ENCODE measurements around the gene SHISA8.

SHISA8 gene

GRCh38 chr22:41933411-41934177, 18.7 kb upstream of the SHISA8 start:
- Histone ChIP-seq H3K4me1 (ENCODE audit: control extremely low read depth in 1 of 4, control insufficient read depth in 4 of 4, insufficient read depth in 4 of 4, low read length in 3 of 4) (peaks cover 0 to 14% (median 11%) of the 10 kb centered on the region in 4 experiments), H3K27me3 (replicated peaks in 2 of 5; ENCODE audit: control insufficient read depth in 4 of 5, insufficient read depth in 5 of 5, low read length in 4 of 5) (no peaks in the 10 kb centered on the region), H3K4me3 (ENCODE audit: control insufficient read depth in 1 of 7, extremely low read depth in 1 of 7, insufficient read depth in 4 of 7, low read depth in 2 of 7, low read length in 6 of 7) (no peak overlapping the region), H3K27ac (ENCODE audit: insufficient read depth in 1 of 2, low read depth in 1 of 2, low read length in 2 of 2, poor library complexity in 1 of 2, severe bottlenecking in 2 of 2) (no peak overlapping the region), H3K36me3 (ENCODE audit: control insufficient read depth in 4 of 4, insufficient read depth in 4 of 4, low read length in 3 of 4) (peaks cover 0 to 34% (median 6%) of the 10 kb centered on the region in 4 experiments), H3K9me3 (ENCODE audit: control extremely low read depth in 1 of 5, control insufficient read depth in 4 of 5, insufficient read depth in 2 of 5, low read depth in 1 of 5, low read length in 4 of 5) (no peaks in the 10 kb centered on the region)
- 53% methylated on average over 14 of the region's 16 CpGs for WGBS (ENCODE audit: insufficient coverage)
- CTCF ChIA-PET = interaction anchor here (1.1 kb wide), 1 partner anchor 8 kb away, joined by 3 read pairs; no protein-coding TSS in a partner anchor
- POLR2A ChIA-PET = interaction anchor here (1.0 kb wide), 1 partner anchor 8 kb away, joined by 3 read pairs; no protein-coding TSS in a partner anchor
- DNase-seq = peak in 2 of 3 donors; percentile 74 to 76

- CTCF ChIA-PET = no interaction called here
- peaks cover 0 to 28% (median 4%) of the 10 kb centered on the region in 4 experiments for H3K36me3 ChIP-seq (ENCODE audit: control insufficient read depth in 4 of 4, insufficient read depth in 4 of 4, low read length in 3 of 4)
- DNase-seq = no peak
- H3K27me3 ChIP-seq (replicated peaks in 2 of 5; ENCODE audit: control insufficient read depth in 4 of 5, insufficient read depth in 5 of 5, low read length in 4 of 5) = peaks cover 0 to 11% (median 0%) of the 10 kb centered on the region in 5 experiments
- no peak overlapping the region for H3K4me3 ChIP-seq (ENCODE audit: control insufficient read depth in 1 of 7, extremely low read depth in 1 of 7, insufficient read depth in 4 of 7, low read depth in 2 of 7, low read length in 6 of 7)
- POLR2A ChIA-PET = no interaction called here
- WGBS (ENCODE audit: insufficient coverage) = 98% methylated on average over 12 of the region's 12 CpGs
- H3K4me1 ChIP-seq (ENCODE audit: control extremely low read depth in 1 of 4, control insufficient read depth in 4 of 4, insufficient read depth in 4 of 4, low read length in 3 of 4) = peaks cover 0 to 15% (median 11%) of the 10 kb centered on the region in 4 experiments
- H3K9me3 ChIP-seq (ENCODE audit: control extremely low read depth in 1 of 5, control insufficient read depth in 4 of 5, insufficient read depth in 2 of 5, low read depth in 1 of 5, low read length in 4 of 5) = no peaks in the 10 kb centered on the region
- no peak overlapping the region for H3K27ac ChIP-seq (ENCODE audit: insufficient read depth in 1 of 2, low read depth in 1 of 2, low read length in 2 of 2, poor library complexity in 1 of 2, severe bottlenecking in 2 of 2)
Observed at GRCh38 chr22:41932353-41932752, 17.5 kb upstream of the SHISA8 start.

GRCh38 chr22:41931701-41932269, 16.9 kb upstream of the SHISA8 start:
- no peak for DNase-seq
- peaks cover 0 to 16% (median 0%) of the 10 kb centered on the region in 5 experiments for H3K27me3 ChIP-seq (replicated peaks in 2 of 5; ENCODE audit: control insufficient read depth in 4 of 5, insufficient read depth in 5 of 5, low read length in 4 of 5)
- H3K36me3 ChIP-seq (ENCODE audit: control insufficient read depth in 4 of 4, insufficient read depth in 4 of 4, low read length in 3 of 4) = peaks cover 0 to 23% (median 1%) of the 10 kb centered on the region in 4 experiments
- ChIA-PET POLR2A (no interaction called here), CTCF (no interaction called here)
- H3K4me1 ChIP-seq (ENCODE audit: control extremely low read depth in 1 of 4, control insufficient read depth in 4 of 4, insufficient read depth in 4 of 4, low read length in 3 of 4) = peaks cover 0 to 15% (median 11%) of the 10 kb centered on the region in 4 experiments
- 88% methylated on average over 9 of the region's 10 CpGs for WGBS (ENCODE audit: insufficient coverage)
- H3K9me3 ChIP-seq (ENCODE audit: control extremely low read depth in 1 of 5, control insufficient read depth in 4 of 5, insufficient read depth in 2 of 5, low read depth in 1 of 5, low read length in 4 of 5) = no peaks in the 10 kb centered on the region
- H3K27ac ChIP-seq (ENCODE audit: insufficient read depth in 1 of 2, low read depth in 1 of 2, low read length in 2 of 2, poor library complexity in 1 of 2, severe bottlenecking in 2 of 2) = no peak overlapping the region
- no peak overlapping the region for H3K4me3 ChIP-seq (ENCODE audit: control insufficient read depth in 1 of 7, extremely low read depth in 1 of 7, insufficient read depth in 4 of 7, low read depth in 2 of 7, low read length in 6 of 7)

GRCh38 chr22:41929418-41929810, 14.5 kb upstream of the SHISA8 start:
- Histone ChIP-seq H3K36me3 (ENCODE audit: control insufficient read depth in 4 of 4, insufficient read depth in 4 of 4, low read length in 3 of 4) (peaks cover 0 to 15% (median 0%) of the 10 kb centered on the region in 4 experiments), H3K27me3 (replicated peaks in 2 of 5; ENCODE audit: control insufficient read depth in 4 of 5, insufficient read depth in 5 of 5, low read length in 4 of 5) (peaks cover 0 to 35% (median 8%) of the 10 kb centered on the region in 5 experiments), H3K27ac (ENCODE audit: insufficient read depth in 1 of 2, low read depth in 1 of 2, low read length in 2 of 2, poor library complexity in 1 of 2, severe bottlenecking in 2 of 2) (no peak overlapping the region), H3K4me1 (ENCODE audit: control extremely low read depth in 1 of 4, control insufficient read depth in 4 of 4, insufficient read depth in 4 of 4, low read length in 3 of 4) (peaks cover 0 to 27% (median 21%) of the 10 kb centered on the region in 4 experiments), H3K4me3 (ENCODE audit: control insufficient read depth in 1 of 7, extremely low read depth in 1 of 7, insufficient read depth in 4 of 7, low read depth in 2 of 7, low read length in 6 of 7) (no peak overlapping the region), H3K9me3 (ENCODE audit: control extremely low read depth in 1 of 5, control insufficient read depth in 4 of 5, insufficient read depth in 2 of 5, low read depth in 1 of 5, low read length in 4 of 5) (no peaks in the 10 kb centered on the region)
- WGBS (ENCODE audit: insufficient coverage) = 94% methylated on average over 8 of the region's 8 CpGs
- POLR2A ChIA-PET = interaction anchor here (0.5 kb wide), 1 partner anchor 160 kb away, joined by 3 read pairs; no protein-coding TSS in a partner anchor
- DNase-seq = no peak
- CTCF ChIA-PET = interaction anchor here (1.6 kb wide), 1 partner anchor 11 kb away, joined by 5 read pairs; no protein-coding TSS in a partner anchor

GRCh38 chr22:41928593-41929417, 13.9 kb upstream of the SHISA8 start:
- no peak overlapping the region for H3K4me3 ChIP-seq (ENCODE audit: control insufficient read depth in 1 of 7, extremely low read depth in 1 of 7, insufficient read depth in 4 of 7, low read depth in 2 of 7, low read length in 6 of 7)
- 89% methylated on average over 11 of the region's 14 CpGs for WGBS (ENCODE audit: insufficient coverage)
- H3K27ac ChIP-seq (ENCODE audit: insufficient read depth in 1 of 2, low read depth in 1 of 2, low read length in 2 of 2, poor library complexity in 1 of 2, severe bottlenecking in 2 of 2) = no peak overlapping the region
- H3K27me3 ChIP-seq (replicated peaks in 2 of 5; ENCODE audit: control insufficient read depth in 4 of 5, insufficient read depth in 5 of 5, low read length in 4 of 5) = peaks cover 0 to 35% (median 8%) of the 10 kb centered on the region in 5 experiments
- peaks cover 0 to 12% (median 0%) of the 10 kb centered on the region in 4 experiments for H3K36me3 ChIP-seq (ENCODE audit: control insufficient read depth in 4 of 4, insufficient read depth in 4 of 4, low read length in 3 of 4)
- H3K4me1 ChIP-seq (ENCODE audit: control extremely low read depth in 1 of 4, control insufficient read depth in 4 of 4, insufficient read depth in 4 of 4, low read length in 3 of 4) = peaks cover 0 to 22% (median 18%) of the 10 kb centered on the region in 4 experiments
- no peaks in the 10 kb centered on the region for H3K9me3 ChIP-seq (ENCODE audit: control extremely low read depth in 1 of 5, control insufficient read depth in 4 of 5, insufficient read depth in 2 of 5, low read depth in 1 of 5, low read length in 4 of 5)
- DNase-seq = no peak
- ChIA-PET CTCF (interaction anchor here (0.8 to 1.6 kb wide), 4 partner anchors 9 to 166 kb away, joined by 3 to 5 read pairs (median 3); no protein-coding TSS in a partner anchor), POLR2A (interaction anchor here (0.5 kb wide), 1 partner anchor 159 kb away, joined by 3 read pairs; no protein-coding TSS in a partner anchor)

GRCh38 chr22:41927813-41928212, 12.9 kb upstream of the SHISA8 start:
- POLR2A ChIA-PET = no interaction called here
- Histone ChIP-seq H3K27ac (ENCODE audit: insufficient read depth in 1 of 2, low read depth in 1 of 2, low read length in 2 of 2, poor library complexity in 1 of 2, severe bottlenecking in 2 of 2) (no peak overlapping the region), H3K9me3 (ENCODE audit: control extremely low read depth in 1 of 5, control insufficient read depth in 4 of 5, insufficient read depth in 2 of 5, low read depth in 1 of 5, low read length in 4 of 5) (no peaks in the 10 kb centered on the region), H3K36me3 (ENCODE audit: control insufficient read depth in 4 of 4, insufficient read depth in 4 of 4, low read length in 3 of 4) (peaks cover 0 to 6% (median 0%) of the 10 kb centered on the region in 4 experiments), H3K4me1 (ENCODE audit: control extremely low read depth in 1 of 4, control insufficient read depth in 4 of 4, insufficient read depth in 4 of 4, low read length in 3 of 4) (peaks cover 0 to 17% (median 11%) of the 10 kb centered on the region in 4 experiments), H3K27me3 (replicated peaks in 2 of 5; ENCODE audit: control insufficient read depth in 4 of 5, insufficient read depth in 5 of 5, low read length in 4 of 5) (peaks cover 0 to 41% (median 8%) of the 10 kb centered on the region in 5 experiments), H3K4me3 (ENCODE audit: control insufficient read depth in 1 of 7, extremely low read depth in 1 of 7, insufficient read depth in 4 of 7, low read depth in 2 of 7, low read length in 6 of 7) (no peak overlapping the region)
- CTCF ChIA-PET = interaction anchor here (0.8 to 1.6 kb wide), 3 partner anchors 8 to 34 kb away, joined by 3 to 5 read pairs (median 3); no protein-coding TSS in a partner anchor
- no peak for DNase-seq
- 92% methylated on average over 6 of the region's 6 CpGs for WGBS (ENCODE audit: insufficient coverage)
